AG20443 (cell line): ENCODE data around the gene MRPL12.
A peak's percentile ranks its signal among the peaks of the same experiment; 100 is the strongest.
"Not testable (repeated sequence)": the region's sequence is repeated elsewhere in the genome, so short reads cannot be mapped to it uniquely, and the experiment has no call there.

Source experiments
- DNase-seq: peaks from one replicate; pipeline ENCODE4 v3.0.0; 2012; ENCODE audit warnings: low spot score, mixed read lengths

The MRPL12 gene

GRCh38 chr17:81716674-81716996 lies 13.5 kb downstream of the MRPL12 start:
- DNase-seq: no peak

DNA sequence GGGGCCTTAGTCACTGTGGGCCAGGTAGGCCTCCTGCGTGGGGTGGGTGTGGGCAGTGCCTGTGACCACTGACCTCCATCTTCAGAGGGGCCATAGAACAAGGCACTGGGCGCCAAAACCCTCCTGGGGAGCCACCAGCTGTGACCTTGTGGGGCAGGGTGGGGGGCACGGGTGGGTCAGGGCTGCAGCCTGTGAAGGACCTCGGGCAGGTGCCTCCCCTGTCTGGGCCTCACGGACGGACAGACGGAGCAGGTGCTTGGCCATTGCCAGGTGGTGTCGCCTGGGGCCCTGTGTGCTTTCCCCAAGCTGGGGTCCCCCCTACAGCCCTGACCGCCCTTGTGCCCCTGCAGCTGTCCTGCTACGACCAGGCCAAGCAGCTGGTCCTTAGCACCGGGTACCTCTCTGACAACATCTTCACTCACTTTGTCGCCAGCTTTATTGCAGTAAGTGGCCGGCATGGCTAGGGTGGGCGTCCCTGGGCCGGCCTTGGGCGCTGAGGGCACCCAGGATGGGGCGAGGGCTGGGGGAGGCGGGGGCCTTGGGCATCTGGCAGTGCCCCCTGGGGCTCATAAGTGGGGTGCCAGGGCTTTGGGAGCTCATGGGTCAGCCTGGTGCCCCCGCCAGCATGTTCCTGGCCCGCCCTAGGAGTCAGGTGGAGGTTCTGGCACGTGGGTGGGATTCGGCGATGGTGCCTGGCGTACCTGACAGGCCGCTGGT lies 14.0 kb downstream of the MRPL12 start:
- no peak for DNase-seq

DNA sequence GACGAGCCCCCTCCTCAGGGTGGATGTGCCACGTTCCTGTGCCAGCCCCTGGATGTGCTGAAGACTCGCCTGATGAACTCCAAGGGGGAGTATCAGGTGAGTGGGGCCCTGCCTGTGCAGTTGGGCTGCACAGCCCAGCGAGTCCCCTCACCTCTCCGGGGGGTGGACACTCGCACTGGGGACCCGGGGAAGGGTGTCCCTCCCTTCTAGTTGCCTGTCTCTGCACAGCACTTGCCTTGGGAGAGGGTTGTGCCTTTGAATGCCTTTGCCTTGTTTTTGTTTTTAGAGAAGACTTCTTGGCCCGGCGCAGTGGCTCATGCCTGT lies 14.6 kb downstream of the MRPL12 start:
- DNase-seq: no peak

DNA sequence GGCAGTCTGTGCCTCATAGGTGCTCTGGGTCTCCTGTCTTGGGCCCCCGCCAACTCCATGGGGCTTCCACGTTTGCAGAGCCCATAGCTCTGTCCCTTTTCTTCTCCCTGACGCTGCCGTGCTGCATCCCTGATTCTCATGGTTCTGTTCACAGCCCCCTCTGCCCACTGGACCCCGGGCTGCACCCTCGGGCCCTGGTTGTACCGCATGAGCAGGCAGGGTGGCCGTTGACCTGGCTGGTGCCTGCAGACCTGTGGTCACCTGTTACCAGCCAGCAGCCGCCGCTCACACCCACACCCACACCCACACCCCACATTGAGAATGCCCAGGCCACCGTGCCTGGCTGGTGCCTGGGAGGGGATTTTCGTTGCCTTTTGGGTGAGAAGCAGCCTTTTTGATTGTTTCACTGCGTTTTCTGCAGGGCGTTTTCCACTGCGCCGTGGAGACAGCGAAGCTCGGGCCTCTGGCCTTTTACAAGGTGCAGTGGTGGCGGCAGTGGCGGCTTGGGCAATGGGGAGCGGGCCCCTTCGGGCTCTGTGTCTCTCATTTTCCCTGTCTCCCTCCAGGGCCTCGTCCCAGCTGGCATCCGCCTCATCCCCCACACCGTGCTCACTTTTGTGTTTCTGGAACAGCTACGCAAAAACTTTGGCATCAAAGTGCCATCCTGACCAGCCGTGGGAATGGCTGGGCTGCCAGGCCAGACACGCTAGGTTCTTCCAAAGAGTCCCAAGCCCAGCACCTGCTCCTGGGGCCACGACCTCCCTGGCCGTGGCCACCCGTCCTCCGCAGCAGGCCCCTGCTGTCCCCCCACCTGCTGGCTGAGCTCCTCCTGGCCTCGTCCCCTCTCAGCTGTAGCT lies 16.5 kb downstream of the MRPL12 start:
- no peak for DNase-seq

GRCh38 chr17:81720267-81721071 lies 17.3 kb downstream of the MRPL12 start:
- no peak for DNase-seq

- DNase-seq: no peak
Measured at GRCh38 chr17:81722184-81723120, 19.3 kb downstream of the MRPL12 start.

DNA sequence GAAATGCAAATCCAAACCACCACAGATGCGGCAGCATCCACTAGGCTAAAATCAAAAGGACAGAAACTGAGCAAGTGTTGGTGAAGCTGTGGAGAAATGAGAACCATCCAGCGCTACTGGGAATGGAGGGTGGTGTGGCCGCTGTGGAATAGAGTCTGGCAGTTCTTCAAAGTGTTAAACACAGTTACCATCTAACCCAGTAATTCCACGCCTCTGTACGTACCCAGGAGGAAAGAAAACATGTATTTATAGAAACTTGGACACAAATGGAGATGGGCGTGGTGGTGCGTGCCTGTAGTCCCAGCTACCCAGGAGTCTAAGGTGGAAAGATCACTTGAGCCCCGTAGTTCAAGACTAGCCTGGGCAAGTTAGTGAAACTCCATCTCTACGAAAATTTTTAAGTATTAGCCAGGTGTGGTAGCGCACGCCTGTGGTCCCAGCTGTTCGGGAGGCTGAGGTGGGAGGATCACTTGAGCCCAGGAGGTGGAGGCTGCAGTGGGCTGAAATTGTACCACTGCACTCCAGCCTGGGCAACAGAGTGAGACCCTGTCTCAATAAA lies 20.6 kb downstream of the MRPL12 start:
- DNase-seq: no peak

DNA sequence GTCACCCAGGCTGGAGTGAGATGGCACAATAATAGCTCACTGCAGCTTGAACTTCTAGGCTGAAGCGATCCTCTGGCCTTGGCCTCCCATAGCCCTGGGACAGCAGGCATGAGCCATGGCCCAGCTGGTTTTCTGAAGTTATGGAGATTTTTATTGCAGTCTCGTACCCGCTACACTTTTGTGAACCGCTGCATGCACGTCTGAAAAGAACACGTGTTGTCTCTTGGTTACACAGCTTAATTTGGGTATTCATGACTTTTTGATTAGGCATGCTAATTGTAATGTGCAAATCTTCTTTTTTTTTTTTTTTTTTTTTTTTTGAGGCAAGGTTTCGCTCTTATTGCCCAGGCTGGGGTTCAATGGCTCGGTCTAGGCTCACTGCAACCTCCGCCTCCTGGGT lies 22.3 kb downstream of the MRPL12 start:
- DNase-seq: no peak

DNA sequence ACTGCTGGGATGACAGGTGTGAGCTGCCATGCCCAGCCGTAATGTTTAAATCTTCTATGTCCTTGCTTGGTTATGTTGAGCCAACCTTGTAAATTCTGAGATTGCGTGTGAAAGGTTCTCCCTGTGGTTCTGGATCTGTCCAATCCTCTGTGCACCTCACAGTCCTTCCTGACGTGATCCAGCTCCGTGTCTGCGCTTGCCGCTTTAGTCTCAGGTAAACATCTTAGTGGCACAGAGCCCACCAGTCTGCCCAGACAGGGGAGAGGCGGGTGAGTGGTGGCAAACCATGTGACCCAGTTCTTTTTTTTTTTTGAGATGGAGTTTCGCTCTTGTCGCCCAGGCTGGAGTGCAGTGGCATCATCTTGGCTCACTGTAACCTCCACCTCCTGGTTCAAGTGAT lies 22.8 kb downstream of the MRPL12 start:
- no peak for DNase-seq

DNA sequence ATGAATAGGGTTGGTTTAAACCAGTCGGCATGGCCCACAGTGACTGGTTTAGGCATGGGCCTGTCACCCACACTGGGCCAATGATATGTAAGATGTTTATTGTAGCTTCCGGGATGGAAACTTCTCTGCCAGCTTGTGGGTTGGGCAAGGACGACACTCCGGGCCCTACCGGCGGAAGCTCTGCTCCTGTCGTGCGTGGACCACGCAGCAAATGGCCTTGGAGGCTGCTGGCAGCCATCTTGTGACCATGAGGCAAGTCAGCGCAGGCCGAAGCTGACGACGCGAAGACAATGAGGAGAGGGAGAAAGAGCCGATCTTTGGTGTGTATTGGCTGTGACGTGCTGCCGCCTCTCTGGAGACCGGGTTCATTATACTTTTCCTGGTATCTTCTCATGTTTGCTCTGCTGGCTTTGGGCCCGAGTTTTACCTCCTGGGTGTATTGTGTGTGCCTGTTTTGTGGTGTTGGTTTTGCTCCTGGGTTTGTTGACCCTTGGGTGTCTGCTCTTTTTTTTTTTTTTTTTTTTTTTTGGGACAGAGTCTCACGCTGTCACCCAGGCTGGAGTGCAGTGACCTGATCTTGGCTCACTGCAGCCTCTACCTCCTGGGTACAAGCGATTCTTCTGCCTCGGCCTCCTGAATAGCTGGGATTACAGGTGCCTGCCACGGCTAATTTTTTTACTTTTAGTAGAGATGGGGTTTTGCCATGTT lies 24.3 kb downstream of the MRPL12 start:
- DNase-seq: no peak

DNA sequence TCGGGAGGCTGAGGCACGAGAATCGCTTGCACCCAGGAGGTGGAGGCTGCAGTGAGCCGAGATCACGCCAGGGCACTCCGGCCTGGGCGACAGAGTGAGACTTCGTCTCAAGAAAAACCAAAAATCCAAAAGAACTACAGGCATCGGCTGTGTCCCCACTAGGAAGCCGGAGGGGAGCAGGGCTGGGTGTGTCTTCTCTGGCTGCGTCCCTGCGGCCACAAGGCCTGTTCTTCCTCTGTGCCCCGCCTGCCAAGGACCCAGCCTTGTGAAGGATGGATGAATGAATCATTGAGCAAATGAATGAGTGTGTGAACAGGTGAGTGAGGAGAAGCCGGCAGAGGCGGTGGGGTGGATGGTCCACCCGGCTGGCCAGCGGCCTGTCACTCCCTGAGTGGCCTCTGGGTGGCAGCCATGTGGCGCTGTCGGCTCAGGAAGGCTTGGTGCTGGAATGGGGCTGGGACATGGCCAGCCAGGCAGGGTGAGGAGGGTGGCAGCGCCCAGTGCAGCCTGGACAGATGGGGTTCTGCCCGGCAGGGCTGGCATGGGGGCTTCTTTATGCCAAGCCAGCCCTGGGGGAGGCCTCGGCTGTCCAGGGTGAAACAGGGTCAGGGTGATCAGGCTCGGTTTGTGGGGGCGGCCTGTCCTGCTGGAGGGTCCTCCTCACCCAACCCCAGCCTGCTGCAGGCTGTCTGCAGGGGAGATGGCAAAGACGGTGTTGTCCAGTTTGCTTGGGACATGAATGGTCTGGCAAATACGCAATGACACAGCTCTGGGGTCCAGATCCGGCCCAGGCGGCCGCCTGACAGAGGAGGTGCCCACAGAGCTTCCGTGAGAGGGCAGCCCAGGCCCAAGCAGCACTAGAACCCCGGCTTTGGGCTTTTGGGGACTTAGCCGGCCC lies 30.6 kb downstream of the MRPL12 start:
- DNase-seq: peak; percentile 96

DNA sequence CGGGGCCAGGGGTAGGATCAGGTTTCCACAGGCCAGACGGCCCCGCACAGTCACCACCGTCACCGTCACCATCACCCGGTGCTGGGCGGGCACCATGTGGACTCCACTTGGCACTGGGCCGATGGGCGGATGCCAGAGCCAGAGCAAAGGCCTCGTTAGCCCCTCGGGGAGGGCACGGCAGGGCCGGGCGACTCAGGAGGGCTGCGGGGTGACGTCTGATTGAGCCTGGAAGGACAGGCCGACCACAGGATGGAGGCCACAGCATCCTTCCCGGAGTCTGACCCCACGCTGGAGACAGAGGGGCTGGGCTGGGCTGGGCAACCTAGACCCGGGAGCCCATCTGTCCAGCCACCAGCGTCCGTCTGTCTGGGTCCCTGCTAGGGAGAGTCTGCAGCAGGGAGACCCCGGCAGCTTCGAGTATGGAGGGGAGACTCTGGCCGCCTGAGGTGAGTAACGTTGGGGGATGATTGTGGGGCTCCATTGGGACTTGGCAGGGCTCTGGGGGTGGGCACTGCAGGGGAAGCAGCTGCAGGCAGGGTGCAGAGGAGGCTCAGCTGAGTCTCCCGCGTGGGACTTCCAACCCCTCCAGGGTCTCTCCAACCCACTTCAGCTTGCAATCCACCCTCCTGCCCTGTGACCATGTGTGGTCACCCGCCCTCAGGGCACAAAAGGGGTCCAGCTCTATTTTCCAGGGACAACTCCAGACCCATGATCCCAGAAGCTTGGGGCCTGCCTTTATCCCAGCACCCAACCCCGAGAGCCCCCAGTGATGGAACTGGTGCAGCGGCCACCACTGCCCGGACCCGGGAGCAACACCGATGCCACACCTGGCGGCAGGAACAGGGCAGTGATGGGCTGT lies 31.5 kb downstream of the MRPL12 start:
- DNase-seq: no peak

GRCh38 chr17:81735264-81736102 lies 32.3 kb downstream of the MRPL12 start:
- DNase-seq: peak; percentile 81

GRCh38 chr17:81737947-81738800 lies 35.0 kb downstream of the MRPL12 start:
- DNase-seq: no peak

DNA sequence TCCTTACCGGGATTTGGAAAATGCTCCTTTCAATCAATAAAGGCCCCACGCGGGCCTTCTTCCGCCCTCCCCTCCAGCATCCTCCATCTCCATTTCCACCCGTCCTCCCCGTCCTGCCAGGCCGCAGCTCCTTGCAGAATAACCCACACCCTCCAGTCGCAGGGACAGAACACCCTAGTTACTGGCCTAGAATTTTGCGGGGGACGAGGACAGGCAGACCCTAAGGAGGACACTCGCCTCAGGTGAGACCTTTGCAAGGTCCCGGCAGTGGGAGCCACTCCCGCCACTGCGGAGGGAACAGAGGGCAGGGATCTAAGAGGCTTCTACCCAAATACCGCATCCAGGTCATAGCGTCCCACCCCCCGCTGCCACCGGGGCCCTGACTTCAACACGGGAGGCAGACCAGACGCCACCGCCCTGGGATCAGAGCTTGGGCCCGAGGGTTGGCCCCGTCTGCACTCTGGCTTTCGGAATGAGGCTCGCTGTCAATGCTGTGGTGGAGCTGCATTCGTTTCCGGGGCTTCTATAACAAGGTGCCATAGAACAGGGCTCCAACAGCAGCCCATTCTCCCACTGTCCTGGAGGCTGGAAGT lies 35.7 kb downstream of the MRPL12 start:
- no peak for DNase-seq

- DNase-seq: not testable (repeated sequence)
Measured at GRCh38 chr17:81739593-81739992, 36.4 kb downstream of the MRPL12 start.
